GM13977 (cell line): Measurements from ENCODE around the gene KSR1.

Source experiments
- DNase-seq: peaks from one replicate; pipeline ENCODE4 v3.0.0; 2012; ENCODE audit warnings: low spot score
- in situ Hi-C: fragments of 300-500 bp; cut with MboI; formaldehyde crosslinking; loops from one replicate; pipeline ENCODE4 v1.12.0; 2022; ENCODE audit warnings: low sequenced_read_pairs, low pct_unique_long_range_greater_than_20kb, mixed read lengths, inconsistent platforms; ENCODE audit not compliant: unreplicated experiment
- TF ChIP-seq, protein P1 (sequence below): IDR thresholded peaks from 2 replicates; pipeline ENCODE4 v1.5.1; 2012; ENCODE audit warnings: mild to moderate bottlenecking, control low read depth; ENCODE audit not compliant: insufficient read depth; ENCODE audit errors: extremely low read depth, missing control alignments

The KSR1 gene

DNA sequence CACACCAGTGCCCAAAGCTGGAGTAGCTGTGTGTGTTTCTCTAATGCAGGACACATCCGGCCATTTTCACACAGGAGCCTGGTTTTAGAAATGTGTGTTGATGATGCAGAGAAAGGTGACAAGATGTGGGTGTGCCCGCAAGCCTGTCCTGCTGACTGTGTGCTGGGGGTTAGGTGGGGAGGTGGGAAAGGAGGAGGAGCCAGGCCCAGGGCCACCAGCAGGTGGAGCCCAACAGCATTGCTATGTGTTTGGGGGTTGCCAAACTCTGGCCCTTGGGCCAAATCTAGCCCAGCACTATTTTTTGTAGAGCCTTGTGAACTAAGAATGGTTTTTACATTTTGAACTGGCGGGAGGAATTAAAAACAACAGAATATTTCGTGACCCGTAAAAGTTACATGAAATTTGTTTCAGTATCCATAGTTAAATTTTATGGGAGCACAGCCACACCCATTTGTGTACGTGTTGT is 113.0 kb downstream of the KSR1 start:
- TF ChIP-seq, protein P1, sequence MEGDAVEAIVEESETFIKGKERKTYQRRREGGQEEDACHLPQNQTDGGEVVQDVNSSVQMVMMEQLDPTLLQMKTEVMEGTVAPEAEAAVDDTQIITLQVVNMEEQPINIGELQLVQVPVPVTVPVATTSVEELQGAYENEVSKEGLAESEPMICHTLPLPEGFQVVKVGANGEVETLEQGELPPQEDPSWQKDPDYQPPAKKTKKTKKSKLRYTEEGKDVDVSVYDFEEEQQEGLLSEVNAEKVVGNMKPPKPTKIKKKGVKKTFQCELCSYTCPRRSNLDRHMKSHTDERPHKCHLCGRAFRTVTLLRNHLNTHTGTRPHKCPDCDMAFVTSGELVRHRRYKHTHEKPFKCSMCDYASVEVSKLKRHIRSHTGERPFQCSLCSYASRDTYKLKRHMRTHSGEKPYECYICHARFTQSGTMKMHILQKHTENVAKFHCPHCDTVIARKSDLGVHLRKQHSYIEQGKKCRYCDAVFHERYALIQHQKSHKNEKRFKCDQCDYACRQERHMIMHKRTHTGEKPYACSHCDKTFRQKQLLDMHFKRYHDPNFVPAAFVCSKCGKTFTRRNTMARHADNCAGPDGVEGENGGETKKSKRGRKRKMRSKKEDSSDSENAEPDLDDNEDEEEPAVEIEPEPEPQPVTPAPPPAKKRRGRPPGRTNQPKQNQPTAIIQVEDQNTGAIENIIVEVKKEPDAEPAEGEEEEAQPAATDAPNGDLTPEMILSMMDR: peak; percentile 82
- in situ Hi-C loops: no loop called here
- peak; percentile 71 for DNase-seq

DNA sequence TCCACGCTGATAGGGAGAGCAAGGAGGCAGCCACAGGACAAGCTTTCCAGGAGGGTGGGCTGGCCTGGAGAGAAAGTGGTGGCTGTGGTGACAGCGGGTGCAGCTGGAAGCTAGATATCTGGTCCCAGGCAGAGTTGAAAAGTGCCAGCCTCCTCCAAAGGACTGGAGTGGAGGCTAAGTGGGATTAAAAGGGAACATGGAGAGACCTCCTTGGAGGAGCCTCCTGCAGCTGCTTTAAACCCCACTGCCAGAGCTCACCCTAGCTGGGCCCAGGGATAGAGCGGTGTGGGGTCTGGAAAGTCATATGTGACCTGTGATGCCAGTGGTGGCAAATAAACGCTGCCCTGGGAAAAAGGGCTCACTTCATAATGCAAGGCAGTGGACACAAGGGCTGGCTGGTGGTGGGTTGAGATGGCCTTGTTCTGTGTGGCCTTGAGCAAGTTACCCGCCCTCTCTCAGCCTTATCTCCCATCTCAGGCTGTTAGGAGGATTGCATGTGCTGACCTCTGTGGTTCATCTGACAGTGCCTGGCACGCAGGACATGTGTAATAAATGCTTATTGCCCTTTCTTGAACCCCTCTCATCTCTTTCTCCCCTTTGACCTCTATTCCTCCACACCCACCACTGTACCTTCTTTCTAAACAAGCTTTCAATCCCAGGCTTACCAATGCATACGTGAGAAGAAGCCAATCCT is 113.8 kb downstream of the KSR1 start:
- DNase-seq: no peak
- in situ Hi-C loops: no loop called here
- TF ChIP-seq, protein P1: no peak

DNA sequence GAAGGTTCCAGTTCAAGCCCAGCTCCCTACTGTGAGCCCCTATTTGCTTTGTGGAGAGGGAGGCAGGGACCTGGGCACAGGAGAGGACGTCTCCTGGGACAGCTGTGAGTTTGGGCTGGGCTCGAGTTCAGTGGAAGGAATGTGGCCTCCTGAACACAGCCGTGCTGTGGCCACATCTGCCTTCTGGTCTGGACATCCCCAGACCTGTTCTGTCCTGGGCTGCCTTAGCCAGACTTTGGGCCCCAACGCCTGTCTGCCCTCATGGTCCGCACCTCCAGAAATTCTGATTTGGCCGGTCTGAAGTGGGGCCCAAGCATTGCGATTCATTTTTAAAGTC is 114.3 kb downstream of the KSR1 start:
- TF ChIP-seq, protein P1: no peak
- in situ Hi-C loops: no loop called here
- no peak for DNase-seq

DNA sequence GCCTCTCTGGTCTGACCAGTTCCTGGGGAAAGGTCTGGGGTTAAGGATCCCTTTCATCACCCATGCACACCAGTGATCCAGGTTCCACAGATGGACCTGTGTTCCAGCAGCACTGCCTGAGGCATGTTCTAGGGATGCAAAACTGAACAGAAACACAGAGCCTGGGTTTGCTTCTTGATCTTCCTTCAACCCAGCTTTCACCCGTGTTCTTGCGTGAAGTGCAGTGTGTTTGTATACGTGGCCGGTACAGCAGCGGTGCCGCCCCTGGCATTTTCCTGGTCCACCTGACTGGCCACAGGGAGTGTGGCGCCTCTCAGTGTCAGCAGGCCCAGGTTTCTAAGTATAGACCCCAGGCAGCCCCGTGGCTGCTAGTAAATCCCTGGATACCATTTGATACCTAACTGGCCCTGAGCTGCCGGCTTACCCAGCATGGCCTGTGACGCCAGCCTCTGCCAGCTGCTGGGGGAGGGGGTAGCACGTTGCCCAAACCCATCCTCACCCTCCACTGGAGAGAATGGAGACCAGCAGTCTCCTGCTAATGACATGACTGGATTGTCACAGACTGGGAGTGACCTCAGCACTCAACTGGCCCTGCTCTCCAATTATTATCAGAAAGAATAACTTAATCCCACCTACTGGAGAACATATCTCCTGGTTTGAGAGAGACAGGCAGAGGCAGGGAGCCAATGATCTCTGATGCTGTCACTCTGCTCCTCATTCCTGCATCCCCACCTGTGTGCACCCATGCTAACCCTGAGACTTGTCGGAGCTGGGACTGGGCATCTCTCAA is 115.5 kb downstream of the KSR1 start:
- DNase-seq: no peak
- in situ Hi-C loops: no loop called here
- TF ChIP-seq, protein P1: no peak

DNA sequence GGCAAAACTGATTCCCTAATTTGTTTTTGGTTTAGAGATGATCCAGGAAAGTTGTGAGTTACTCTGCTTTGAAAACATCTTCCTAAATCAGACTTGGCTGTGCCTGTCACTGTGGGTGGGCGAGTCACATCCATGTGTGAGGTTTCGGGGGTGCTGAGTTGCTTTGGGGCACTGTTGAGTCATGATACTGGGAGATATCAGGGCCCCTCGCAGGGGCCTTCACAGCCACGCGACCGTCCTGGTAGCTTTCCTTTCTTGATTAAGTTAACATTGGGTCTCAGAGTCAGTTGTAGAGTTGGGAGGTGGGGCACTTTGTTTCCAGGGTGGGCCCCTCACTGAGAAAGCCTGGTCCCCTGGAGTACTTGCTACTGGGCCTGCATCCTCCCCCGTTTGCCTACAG is 116.4 kb downstream of the KSR1 start:
- TF ChIP-seq, protein P1: no peak
- in situ Hi-C loops: no loop called here
- DNase-seq: no peak

DNA sequence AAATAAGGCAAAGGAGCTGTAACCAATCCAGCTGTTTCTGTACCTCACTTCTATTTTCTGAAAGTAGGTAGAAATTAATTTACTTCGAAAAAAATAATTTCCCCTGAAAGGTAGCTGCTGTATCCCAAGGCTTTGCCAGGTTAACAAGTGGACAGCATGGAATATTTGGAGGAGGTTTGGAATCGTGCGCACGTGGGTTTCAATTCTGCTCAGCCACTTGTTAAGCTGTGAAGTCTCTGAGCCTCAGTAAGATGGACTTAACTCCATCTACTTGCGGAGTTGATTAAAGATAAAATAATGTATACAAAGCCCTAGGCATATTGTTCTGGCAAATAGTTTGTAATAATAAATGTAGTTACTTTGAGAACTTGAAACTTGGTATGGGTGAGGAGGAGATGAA is 117.3 kb downstream of the KSR1 start:
- in situ Hi-C loops: no loop called here
- DNase-seq: no peak
- TF ChIP-seq, protein P1: no peak
